Choroid plexus epithelial cell (primary cell): ENCODE results near the gene RAB40C.

Experiments used
- DNase-seq: peaks from one replicate; pipeline ENCODE4 v3.0.0-alpha.2; 2010; ENCODE audit warnings: low read depth
- H3K4me3 ChIP-seq: 2 replicates; pipeline ENCODE4 v1.5.1; 2011; ENCODE audit warnings: low read depth, mild to moderate bottlenecking, control low read depth, low read length, moderate library complexity
- CTCF ChIP-seq: conservative IDR thresholded peaks from 2 replicates; pipeline ENCODE4 v1.5.1; 2011; ENCODE audit warnings: low read depth, mild to moderate bottlenecking, control low read depth, inconsistent platforms, low read length, moderate library complexity

Gene RAB40C

DNA sequence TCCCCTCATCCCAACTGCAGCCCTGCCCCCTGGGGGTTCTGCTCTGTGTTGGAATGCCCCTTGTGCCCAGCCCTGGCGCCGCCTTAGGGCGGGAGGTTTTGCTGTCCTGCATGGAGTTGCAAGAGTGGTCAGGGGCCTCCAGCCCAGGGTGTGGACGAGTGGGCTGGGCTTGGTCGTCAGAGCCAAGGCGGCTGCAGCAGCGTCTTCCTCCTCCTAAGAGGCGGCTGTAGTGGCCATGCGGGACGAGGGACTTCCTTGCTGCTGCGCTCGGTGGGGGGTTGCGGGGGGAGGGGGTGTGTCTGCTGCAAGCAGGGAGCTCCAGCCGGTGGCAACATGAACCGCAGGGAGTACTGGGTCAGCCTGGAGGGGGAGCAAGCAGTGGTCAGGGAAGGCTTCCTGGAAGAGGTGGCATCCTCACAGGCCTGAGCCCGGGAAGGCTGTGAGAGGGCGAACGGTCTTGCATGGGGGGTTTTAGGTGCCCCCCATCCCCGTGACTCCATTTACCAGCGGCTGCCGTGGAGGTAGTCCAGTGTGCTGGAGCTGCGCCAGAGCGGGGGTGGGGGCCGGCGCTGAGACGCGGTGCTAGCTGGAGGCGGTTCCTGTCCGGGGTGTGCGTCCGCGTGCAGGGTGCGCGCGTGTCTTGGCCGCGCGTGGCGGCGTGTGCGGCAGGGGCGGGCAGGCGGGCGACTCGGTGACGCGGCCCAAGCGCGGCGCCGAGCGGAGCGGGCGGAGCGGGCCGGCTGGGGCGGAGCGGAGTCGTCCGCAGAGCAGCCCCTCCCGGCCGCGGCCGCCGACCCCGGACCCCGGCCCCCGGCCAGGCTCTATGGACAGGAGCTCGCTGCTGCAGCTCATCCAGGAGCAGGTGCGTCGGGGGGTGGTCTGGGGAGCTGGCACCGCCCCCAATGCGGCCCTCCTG, 85.4 kb downstream of the RAB40C start, which contains the start of gene RHBDL1:
Gene RHBDL1, plus strand, starts transcription at position 704 of the 916 bp plus-strand sequence. Its CDS starts 120 bp downstream, at position 824.
- H3K4me3 ChIP-seq: peak within 1 kb of the TSS; percentile 51
- peak; percentile 64 for DNase-seq

DNA sequence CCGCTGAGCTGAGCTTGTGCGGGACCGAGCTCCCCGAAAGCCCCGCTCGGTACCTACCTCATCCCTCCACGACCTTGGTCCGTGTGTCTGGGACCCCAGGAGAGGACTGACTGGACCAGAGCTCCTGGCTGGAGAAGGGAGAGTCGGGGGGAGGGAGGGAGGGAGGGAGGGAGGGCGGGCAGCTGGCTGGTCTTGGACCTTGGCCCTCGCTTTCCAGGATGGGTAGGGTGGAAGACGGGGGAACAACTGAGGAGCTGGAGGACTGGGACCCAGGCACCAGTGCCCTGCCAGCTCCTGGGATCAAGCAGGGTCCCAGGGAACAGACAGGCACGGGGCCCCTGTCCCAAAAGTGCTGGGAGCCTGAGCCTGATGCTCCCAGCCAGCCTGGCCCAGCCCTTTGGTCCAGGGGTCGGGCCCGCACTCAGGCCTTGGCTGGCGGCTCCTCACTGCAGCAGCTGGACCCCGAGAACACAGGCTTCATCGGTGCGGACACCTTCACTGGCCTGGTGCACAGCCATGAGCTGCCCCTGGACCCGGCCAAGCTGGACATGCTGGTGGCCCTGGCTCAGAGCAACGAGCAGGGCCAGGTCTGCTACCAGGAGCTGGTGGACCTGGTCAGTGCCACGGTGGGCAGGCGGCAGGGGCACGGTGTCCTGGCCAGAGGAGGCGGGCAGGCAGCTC, 86.2 kb downstream of the RAB40C start:
- no peak for TF ChIP-seq CTCF
- H3K4me3 ChIP-seq: peak overlapping the region; percentile 51
- no peak for DNase-seq

More for the DNA sequence above, 85.4 kb downstream of the RAB40C start, which contains the start of gene RHBDL1:
- TF ChIP-seq CTCF: no peak

DNA sequence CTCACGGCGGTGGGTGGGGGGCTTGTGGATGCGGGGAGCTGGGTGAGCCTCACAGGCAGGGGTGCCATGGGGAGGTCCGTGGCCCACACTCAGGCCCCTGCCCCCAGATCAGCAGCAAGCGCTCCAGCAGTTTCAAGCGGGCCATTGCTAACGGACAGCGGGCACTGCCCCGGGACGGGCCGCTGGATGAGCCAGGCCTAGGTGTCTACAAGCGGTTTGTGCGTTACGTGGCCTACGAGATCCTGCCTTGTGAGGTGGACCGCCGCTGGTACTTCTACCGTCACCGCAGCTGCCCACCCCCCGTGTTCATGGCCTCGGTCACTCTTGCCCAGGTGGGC, 86.7 kb downstream of the RAB40C start:
- no peak for DNase-seq
- TF ChIP-seq CTCF: no peak
- H3K4me3 ChIP-seq: no peak overlapping the region

DNA sequence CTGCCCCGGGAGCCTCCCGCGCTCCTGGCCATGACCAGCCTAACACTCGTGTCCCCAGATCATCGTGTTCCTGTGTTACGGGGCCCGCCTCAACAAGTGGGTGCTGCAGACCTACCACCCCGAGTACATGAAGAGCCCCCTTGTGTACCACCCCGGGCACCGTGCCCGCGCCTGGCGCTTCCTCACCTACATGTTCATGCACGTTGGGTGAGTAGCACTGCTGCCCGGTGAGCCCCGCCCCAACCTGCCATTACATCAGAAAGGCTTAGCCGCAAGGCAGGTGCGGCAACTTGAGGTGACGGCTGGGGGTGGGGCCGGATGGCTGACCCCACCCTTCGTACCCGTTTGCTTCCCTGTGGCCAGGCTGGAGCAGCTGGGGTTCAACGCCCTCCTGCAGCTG, 87.0 kb downstream of the RAB40C start:
- DNase-seq: no peak
- no peak for TF ChIP-seq CTCF
- H3K4me3 ChIP-seq: no peak overlapping the region

DNA sequence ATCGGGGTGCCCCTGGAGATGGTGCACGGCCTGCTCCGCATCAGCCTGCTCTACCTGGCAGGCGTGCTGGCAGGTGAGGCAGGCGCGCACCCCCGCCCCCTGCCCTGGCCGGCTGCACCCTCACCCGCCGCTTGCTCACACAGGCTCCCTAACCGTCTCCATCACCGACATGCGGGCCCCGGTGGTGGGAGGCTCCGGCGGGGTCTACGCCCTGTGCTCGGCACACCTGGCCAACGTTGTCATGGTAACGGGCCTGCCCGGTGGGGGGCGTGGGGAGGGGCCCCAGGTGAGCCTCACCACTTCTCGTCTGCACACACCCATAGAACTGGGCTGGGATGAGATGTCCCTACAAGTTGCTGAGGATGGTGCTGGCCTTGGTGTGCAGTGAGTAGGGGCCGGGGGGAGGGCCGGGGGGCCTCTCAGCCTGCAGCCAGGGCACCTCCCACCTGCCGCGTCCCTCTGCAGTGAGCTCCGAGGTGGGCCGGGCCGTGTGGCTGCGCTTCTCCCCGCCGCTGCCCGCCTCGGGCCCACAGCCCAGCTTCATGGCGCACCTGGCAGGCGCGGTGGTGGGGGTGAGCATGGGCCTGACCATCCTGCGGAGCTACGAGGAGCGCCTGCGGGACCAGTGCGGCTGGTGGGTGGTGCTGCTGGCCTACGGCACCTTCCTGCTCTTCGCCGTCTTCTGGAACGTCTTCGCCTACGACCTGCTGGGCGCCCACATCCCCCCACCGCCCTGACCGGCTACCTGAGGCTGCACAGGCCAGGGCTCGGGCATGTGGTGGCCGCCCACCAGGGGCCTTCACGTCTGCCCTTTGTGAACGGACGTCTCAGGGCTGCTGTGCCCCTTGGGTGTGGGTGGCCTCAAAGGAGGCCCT, 87.7 kb downstream of the RAB40C start:
- TF ChIP-seq CTCF: no peak
- DNase-seq: no peak
- no peak overlapping the region for H3K4me3 ChIP-seq

DNA sequence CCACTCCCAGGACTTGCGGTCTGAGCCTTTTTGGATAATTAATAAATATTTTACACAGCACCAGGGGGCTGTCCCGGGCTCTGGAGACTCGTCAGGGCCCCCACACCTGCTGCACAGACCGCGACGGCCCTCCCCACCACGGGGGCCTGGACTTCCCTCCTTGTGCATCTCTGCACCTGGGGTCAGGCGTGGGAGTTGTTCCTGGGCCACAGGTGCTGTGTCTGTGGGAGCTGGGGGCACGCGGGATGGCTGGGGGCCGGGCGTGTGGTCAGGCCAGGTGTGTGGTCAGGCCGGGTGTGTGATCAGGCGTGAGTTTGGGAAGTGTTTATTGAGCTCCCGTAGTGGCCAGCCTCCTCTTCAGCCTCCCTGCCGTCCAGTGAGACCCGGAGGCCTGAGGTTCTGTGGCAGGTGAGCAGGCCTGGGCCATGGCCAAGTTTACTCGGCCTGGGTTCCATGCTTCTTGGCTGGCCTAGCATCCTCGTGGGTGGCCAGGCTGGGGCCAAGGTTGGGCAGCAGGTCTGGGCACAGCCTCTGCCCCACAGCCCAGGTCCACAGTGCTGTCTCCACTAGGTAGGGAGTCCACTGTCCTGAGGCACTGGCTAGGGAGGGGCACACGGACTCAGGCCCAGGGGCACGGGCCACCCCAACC, 88.5 kb downstream of the RAB40C start:
- TF ChIP-seq CTCF: no peak
- DNase-seq: no peak
- H3K4me3 ChIP-seq: no peak overlapping the region
